Activated naive CD4-positive, alpha-beta T cell treated with Interleukin-2 at 50 U/mL for 16 hours (primary cell): ENCODE data around the gene MTUS2.

Source experiments
- DNase-seq: peaks from one replicate; pipeline ENCODE4 v3.0.0-alpha.2; 2020

The MTUS2 gene

DNA sequence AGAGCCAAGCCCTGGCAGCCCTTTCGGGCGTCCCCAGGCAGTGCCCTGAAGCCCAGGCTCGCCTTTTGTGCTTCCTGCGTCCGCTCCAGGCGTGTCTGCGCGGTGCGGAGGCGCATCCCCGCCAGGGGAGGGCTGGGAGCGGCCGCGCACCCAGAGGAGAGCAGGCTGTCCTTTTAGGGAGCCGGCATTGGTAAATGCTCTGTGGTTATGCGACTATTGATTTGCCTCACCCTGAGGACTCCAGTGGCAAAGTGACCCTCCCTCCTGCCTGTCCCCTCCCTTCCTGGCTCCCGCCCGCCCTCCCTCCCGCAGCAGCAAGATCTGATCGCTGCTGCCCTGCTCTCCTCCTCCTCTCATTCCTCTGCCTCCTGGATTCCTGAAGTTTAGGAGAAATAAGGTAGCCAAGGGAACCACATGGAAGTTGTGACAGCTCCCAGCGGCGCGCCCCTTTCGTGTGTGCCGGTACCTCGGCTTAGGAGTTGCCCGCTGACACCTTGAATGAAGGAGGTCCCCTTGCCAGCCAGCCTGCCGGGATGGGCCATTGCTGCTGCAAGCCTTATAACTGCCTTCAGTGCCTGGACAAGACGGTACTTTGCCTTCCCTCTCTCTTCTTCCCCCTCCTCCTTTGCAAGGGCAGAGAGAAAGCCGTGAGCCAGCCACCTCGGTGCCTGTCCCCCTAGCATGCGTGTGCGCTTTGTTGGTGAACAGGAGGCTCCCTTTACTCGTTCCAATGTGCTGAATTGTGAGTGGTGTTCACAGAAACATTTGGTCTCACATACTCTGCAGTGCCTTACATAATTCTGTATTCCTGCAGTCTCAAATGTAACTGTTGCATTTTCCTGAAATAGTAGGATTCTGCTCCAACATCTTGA, 608.4 kb downstream of the MTUS2 start:
- no peak for DNase-seq

DNA sequence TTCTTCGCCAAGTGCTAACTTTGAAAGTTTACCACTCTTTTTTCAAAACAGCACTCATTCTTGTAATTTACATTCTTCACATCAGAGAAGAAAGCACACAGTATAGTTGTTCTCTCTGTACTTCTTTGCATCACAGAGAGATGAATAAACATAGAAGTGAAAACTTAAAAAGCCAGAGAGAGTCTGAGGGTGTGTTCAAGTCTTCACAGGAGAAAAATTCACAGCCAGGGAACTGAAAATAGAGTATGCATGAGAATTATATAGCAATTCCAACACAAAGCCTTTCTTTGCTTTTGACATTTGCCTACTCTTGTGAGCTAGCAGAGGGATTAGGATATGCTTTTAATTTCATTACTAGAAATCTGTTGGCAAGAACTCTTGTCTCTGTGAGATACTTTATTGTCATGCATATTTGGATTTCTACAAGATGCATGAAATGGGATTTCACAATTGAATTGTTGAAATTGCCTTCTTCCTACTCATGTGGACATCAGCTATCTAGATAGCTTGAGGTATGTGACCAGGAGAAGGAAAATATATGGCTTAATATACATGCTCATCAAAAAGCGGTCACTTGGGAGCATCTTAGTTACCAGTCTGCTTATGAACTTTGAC, 609.3 kb downstream of the MTUS2 start:
- no peak for DNase-seq

GRCh38 chr13:29434217-29434945, 614.2 kb downstream of the MTUS2 start:
- no peak for DNase-seq

DNA sequence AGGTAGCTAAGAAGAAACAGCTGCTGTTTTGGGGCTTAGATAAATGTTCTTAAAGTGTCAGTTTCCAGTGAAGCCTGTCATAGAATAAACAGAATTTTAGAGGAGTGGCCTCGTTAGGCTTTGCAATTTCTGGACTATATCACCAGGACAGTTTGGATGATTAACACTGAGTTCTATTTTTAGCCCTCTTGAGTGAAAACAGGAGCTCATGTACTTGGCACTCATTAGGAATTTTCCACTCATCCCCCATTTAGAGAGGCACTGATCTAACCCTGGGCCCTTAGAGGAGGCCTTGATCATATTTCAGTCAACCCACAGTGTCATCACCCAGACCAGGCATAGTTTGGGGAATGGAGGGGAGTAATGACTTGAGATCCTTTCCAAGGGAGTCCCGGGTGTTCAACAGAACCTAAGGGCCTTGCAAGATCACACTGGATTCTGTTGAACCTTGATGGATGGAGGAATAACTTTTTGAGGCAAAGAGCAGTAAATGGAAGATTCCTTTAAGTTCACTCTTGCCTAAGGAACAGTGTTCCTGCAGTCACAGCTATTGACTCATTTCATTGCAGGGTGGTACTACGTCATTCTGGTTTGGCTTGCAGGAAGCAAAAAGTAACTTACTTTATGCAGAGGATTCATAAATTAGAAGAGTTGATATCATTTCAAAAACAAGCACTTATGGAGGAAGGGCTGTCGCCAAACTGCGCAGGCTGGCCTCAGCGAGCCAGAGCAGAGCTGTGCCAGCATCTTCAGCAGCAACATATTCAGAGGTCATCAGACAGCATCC, 615.2 kb downstream of the MTUS2 start:
- no peak for DNase-seq

GRCh38 chr13:29436291-29436690, 616.2 kb downstream of the MTUS2 start:
- DNase-seq = no peak

DNA sequence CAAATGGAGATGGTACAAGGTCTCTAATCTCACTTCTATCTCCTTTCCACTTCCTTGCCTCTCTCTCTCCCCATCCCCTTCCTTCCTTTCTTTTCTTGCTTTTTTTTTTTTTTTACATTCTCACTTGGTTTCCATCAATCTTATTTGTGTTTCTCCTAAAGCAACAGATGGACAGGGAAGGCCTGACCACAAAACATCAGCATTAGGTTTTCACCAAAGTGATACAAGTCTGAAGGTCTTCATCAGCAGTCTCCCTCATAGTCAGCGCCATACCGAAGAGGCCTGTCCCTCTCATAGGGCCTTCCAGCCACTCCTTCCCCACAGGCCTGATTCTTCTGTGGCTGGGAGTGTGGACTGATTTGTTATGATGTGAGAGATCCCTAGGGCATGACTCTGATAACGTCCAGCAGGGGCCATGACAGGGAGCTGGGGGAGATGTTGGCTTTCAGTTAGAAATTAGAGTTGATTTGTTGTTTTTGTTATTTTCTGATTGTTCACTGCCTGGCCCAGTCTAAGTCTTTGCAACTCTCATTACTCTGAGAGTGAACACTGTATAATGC, 616.7 kb downstream of the MTUS2 start:
- DNase-seq = no peak

GRCh38 chr13:29438769-29439168, 618.6 kb downstream of the MTUS2 start:
- no peak for DNase-seq

DNA sequence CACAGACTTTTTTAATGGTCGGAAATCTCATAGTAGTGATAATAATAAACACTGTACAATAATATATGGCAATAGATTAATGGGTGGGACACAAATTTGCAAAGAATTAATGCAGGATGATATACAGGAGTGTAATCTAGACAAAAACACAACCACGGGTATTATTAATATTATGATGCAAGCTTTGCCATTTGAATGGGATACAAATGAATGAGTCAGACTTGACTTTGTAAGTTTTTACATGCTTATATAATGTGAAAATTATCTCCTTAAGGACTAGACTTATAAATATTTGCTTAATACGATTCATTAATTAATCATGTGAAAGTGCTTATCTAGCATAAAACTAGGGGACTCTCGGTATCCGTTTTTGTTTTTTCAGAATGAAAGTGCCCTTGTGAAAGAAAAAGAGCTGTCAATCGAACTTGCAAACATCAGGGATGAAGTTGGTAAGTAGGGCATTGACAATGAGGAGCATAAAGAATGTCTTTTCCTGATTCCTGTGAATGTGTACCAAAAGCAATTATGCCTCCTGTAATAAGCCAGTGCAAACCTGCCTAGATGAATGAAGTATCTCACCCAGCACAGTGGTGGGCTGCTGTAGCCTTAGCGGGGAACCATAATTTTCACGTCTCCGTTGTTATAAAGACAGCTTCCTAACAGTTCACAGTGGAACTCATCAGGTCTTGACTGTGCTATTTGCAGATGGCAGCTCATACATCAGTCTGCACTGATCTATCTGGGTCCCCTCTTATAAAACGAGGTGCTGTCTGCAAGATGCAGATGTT, 619.7 kb downstream of the MTUS2 start:
- no peak for DNase-seq

GRCh38 chr13:29441306-29441705, 621.2 kb downstream of the MTUS2 start:
- DNase-seq = no peak

- no peak for DNase-seq
Measured at GRCh38 chr13:29446016-29446415, 625.9 kb downstream of the MTUS2 start.

GRCh38 chr13:29448174-29448573, 628.0 kb downstream of the MTUS2 start:
- DNase-seq = no peak

- no peak for DNase-seq
Measured at GRCh38 chr13:29449726-29450125, 629.6 kb downstream of the MTUS2 start.

DNA sequence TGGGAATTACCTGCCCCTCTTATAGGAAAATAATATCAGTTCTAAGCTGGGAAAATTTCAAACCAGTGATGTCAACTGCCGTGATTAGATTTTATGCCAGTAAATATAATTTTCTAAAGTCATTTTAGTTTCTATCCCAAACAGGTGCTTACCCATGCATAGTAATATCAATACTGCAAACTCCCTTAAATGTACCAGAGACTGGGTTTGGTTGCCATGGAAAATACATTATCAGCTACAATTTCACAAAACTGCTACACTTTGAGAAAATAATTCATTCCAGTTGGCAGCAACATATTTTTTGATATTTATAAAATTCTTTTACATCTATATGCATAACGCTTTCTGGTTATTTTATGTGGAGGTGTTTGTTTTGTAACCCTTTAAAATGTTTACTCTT, 631.8 kb downstream of the MTUS2 start:
- DNase-seq = no peak

DNA sequence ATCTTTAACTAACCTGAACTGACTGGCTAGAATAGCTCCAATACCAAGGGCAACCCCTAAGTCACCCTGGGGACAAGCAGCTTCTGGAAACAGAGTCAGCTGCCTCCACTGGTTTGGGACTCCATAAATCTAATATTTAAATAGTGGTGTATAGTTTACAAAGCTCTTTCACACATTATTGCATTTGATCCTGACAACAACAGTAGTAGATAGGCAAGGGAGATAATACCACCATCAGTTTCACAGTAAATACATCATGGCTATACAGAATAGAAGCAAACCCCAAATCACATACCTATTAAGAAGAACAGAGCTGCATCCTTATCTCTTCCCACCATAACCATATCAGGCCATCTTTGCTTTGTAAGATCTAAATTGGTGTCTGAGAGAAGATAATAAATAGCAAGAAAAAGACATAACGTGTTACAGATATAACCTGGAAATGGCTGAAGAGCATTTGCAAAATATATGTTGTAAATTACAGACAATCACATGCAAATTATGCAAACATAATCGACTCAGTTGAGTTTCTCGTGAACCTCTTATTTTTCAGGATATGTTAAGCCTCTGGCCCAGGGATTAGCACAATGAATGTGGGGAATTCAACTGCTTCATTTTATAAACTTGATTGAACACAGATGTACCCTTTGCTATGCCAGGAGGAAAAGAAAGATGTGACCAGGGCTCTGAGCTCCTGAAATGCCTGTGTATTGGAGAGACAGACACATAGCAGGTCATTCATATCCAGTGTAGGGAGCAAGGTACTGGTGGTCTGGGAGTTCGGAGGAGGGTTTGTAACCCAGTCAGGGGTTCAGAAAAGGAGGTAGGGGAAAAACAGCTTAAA, 632.9 kb downstream of the MTUS2 start:
- DNase-seq = no peak

DNA sequence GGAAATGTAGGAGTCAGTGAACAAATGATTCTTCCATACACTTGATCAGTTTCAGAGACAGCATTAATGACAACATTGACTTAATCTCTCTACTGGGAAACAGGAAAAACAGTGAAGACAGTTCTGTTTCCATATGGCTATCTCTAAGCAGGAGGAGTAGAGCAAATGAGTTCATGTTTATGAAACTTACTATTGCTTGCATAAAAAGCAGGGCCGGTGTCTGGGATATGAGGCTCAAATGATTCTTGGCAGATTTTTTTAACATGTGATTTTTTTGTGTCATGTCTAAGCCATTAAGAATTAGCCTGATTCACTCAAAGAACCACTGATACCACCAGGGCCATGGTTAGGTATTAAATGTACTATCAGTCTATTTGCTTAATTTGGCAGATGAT, 633.5 kb downstream of the MTUS2 start:
- DNase-seq = no peak

GRCh38 chr13:29454931-29455481, 634.9 kb downstream of the MTUS2 start:
- no peak for DNase-seq

- DNase-seq = no peak
Measured at GRCh38 chr13:29456419-29456818, 636.3 kb downstream of the MTUS2 start.

DNA sequence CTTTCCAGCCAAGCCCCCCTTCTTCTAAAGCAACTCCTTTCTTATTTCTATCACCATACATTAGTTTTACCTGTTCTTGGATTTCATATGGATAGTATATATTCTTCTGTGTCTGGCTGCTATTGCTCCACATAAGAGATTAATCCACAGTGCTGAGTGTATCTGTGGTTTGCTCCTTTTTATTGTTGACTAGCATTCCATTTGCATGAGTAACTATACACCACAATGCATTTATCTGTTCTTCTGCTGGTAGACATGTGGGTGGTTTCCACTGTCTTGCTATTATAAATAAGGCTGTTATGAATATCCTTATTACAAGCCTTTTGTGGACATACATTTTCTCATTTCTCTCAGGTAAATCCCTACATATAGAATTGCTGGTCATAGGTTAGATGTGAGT, 637.2 kb downstream of the MTUS2 start:
- DNase-seq = no peak

- DNase-seq = no peak
Measured at GRCh38 chr13:29458419-29458818, 638.3 kb downstream of the MTUS2 start.

DNA sequence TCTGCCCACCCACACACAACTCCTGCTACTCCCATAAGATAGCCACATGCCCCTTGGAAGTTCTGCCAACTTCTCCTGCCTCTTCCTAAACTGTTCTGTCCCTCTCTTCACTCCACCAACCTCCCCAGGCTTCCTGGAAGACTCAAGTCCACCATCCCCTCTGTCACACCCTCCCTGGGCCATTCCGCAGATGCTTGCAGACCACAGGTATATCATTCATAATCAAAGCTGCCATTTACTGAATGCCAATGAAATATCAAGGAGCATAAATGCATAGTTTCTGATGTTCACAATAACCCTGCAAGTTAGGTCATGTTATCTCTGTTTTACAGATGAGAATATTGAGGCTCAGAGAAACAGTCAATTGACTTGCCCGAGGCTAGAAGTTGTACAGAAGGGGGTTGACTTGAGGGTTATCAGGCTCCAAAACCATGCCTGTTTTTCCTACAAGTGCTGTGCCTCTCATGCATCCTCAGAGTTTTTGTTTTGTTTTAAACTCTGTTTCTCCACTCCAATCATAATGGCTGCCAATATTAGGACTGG, 639.7 kb downstream of the MTUS2 start:
- no peak for DNase-seq
